Tibial nerve (tissue), 4 donors: Measurements from ENCODE around the gene C3. TPM values are rescaled to one million over a fixed set of nuclear protein-coding genes. Genes with fewer than 3 reads are reported as not detected.
A peak's percentile ranks its signal among the peaks of the same experiment; 100 is the strongest.

ENCODE experiments used
- DNase-seq, 2 donors: peaks; one replicate each; pipeline ENCODE4 v3.0.0-alpha.2; 2019; ENCODE audit warnings: low spot score in 2 of 2
- H3K27ac ChIP-seq, 4 donors: fragments of 200-600 bp; sonication (generic) in 3 of 4; one replicate each; pipeline ENCODE4 v1.5.1; 2017 to 2019; ENCODE audit warnings: mild to moderate bottlenecking in 1 of 4
- H3K27me3 ChIP-seq, 2 donors: fragments of 200-600 bp; sonication (generic) in 1 of 2; one replicate each; pipeline versions ENCODE4 v1.5.1 to v1.6.0; 2017 to 2019
- H3K36me3 ChIP-seq, 3 donors: fragments of 200-600 bp; sonication (generic); one replicate each; pipeline ENCODE4 v1.5.1; 2018 to 2019
- H3K4me1 ChIP-seq, 4 donors: fragments of 200-600 bp; sonication (generic) in 3 of 4; one replicate each; pipeline ENCODE4 v1.5.1; 2017 to 2019
- H3K4me3 ChIP-seq, 4 donors: fragments of 200-600 bp; sonication (generic) in 3 of 4; one replicate each; pipeline ENCODE4 v1.5.1; 2017 to 2019; ENCODE audit warnings: mild to moderate bottlenecking in 1 of 4, moderate library complexity in 1 of 4
- H3K9me3 ChIP-seq, 4 donors: fragments of 200-600 bp; sonication (generic) in 3 of 4; one replicate each; pipeline ENCODE4 v1.5.1; 2017 to 2019
- CTCF ChIP-seq, 5 experiments: fragments of 200-600 bp in 3 of 5; fragments of 450-650 bp in 2 of 5; sonication (generic) in 3 of 5; IDR thresholded peaks; one replicate each; pipeline ENCODE4 v1.5.1; 2016 to 2019; ENCODE audit warnings: antibody characterized with exemption in 5 of 5, mild to moderate bottlenecking in 3 of 5, moderate library complexity in 2 of 5
- EP300 ChIP-seq, 2 donors: sonication (generic); formaldehyde crosslinking; IDR thresholded peaks; one replicate each; pipeline ENCODE4 v1.6.1; 2017; ENCODE audit warnings: antibody characterized with exemption in 2 of 2, mild to moderate bottlenecking in 1 of 2
- POLR2A ChIP-seq, 2 donors: fragments of 450-650 bp; IDR thresholded peaks; one replicate each; pipeline ENCODE4 v1.6.1; 2017; ENCODE audit warnings: antibody characterized with exemption in 2 of 2, mild to moderate bottlenecking in 2 of 2, moderate library complexity in 2 of 2
- WGBS, 2 donors: methylation state at CpG; one replicate each; pipeline ENCODE4 v1.1.5; 2018; 5-methylcytosine and 5-hydroxymethylcytosine counted together
- total RNA-seq, 4 donors: library from RNA; depleted of rRNA; stranded (reverse); fragments of >200 nt; gene quantifications; one replicate each; pipeline ENCODE4 v1.1.0, GENCODE V29; 2016

The C3 gene
- total RNA-seq, 4 donors from 2014 or later, result 256 to 1,128 (median 733) TPM

DNA sequence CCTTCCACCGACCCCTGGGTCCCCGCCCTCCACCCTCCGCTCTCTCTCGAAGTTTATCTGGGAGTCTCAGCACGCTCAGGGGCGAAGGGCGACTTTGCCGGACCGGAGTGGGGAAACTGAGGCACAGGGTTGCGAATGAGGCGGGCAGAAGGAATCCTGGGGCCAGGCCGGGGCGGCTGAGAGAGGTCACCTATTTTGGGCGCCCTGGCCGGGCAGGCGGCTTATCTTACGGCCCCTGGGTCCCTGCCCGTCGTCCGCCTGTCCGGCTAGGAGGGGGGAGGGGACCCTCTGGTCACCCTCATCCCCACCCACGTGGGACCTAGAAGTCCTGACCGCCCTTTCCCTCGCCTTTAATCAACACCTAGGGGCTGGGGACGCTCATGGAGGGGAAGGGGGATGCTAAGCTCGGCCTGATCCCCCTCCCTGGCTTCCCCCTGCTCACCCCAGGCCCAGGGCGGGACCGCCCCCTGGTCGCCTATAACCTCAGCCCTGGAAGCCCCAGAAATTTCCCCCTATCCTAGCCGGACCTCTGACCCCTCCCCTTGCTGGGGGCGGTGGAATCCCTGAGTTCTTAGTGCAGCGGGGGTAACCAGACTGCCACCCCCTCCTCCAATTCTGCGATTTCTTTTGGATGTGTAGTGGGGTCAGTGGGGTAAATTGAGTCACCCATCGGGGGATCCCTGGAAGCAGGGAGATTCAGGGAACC, 19.6 kb upstream of the C3 start:
- no peak for DNase-seq
- Histone ChIP-seq H3K4me1 (peaks cover 0 to 76% (median 43%) of the 10 kb centered on the region in 4 donors), H3K36me3 (peaks cover 0 to 25% (median 0%) of the 10 kb centered on the region in 3 donors), H3K4me3 (peak overlapping the region; percentile 85 to 88 (median 87)), H3K27ac (peak overlapping the region; percentile 87 to 97 (median 92)), H3K9me3 (no peaks in the 10 kb centered on the region), H3K27me3 (no peaks in the 10 kb centered on the region)
- 0 to 1% methylated on average over 27 to 34 of the region's 34 CpGs for WGBS, 2 donors
- TF ChIP-seq EP300 (IDR thresholded peaks at IDR 0.05) (no peak), POLR2A (IDR thresholded peaks at IDR 0.05) (no peak), CTCF (IDR thresholded peaks at IDR 0.05) (no peak)

- peak; percentile 85 to 86 for DNase-seq
- H3K36me3 ChIP-seq, result peaks cover 0 to 28% (median 0%) of the 10 kb centered on the region in 3 donors
- no peaks in the 10 kb centered on the region for H3K27me3 ChIP-seq
- TF ChIP-seq EP300 (IDR thresholded peaks at IDR 0.05) (peak in 1 of 2 donors; percentile 61), CTCF (IDR thresholded peaks at IDR 0.05) (no peak), POLR2A (IDR thresholded peaks at IDR 0.05) (peak; percentile 50 to 72)
- no peaks in the 10 kb centered on the region for H3K9me3 ChIP-seq
- peak within 1 kb of the TSS; percentile 87 to 98 (median 94) for H3K27ac ChIP-seq
- H3K4me3 ChIP-seq, result peak within 1 kb of the TSS; percentile 85 to 88 (median 87)
- H3K4me1 ChIP-seq, result peaks cover 0 to 70% (median 37%) of the 10 kb centered on the region in 4 donors
- 0 to 1% methylated on average over 16 to 23 of the region's 47 CpGs for WGBS, 2 donors
Measured at GRCh38 chr19:6739390-6739882, 19.0 kb upstream of the C3 start, which contains the start of gene TRIP10. Gene TRIP10 (plus strand): TSS chr19:6739680. CDS start chr19:6739762, 82 bp downstream.

- H3K36me3 ChIP-seq, result peaks cover 0 to 28% (median 0%) of the 10 kb centered on the region in 3 donors
- H3K4me3 ChIP-seq, result peak overlapping the region; percentile 34 to 88 (median 63)
- 10 to 16% methylated on average over 24 of the region's 24 CpGs for WGBS, 2 donors
- no peak for DNase-seq
- TF ChIP-seq CTCF (IDR thresholded peaks at IDR 0.05), result no peak
- H3K9me3 ChIP-seq, result no peaks in the 10 kb centered on the region
- no peaks in the 10 kb centered on the region for H3K27me3 ChIP-seq
- H3K27ac ChIP-seq, result peak overlapping the region; percentile 76 to 98 (median 94)
- peaks cover 0 to 65% (median 32%) of the 10 kb centered on the region in 4 donors for H3K4me1 ChIP-seq
Measured at GRCh38 chr19:6738787-6739389, 18.4 kb upstream of the C3 start.

GRCh38 chr19:6737873-6738786, 17.7 kb upstream of the C3 start:
- 9 to 13% methylated on average over 13 of the region's 13 CpGs for WGBS, 2 donors
- TF ChIP-seq CTCF (IDR thresholded peaks at IDR 0.05), result peak; percentile 59 to 81 (median 65)
- TF ChIP-seq EP300 (IDR thresholded peaks at IDR 0.05), result peak; percentile 80 to 93
- no peak for TF ChIP-seq POLR2A (IDR thresholded peaks at IDR 0.05)
- Histone ChIP-seq H3K9me3 (no peaks in the 10 kb centered on the region), H3K27ac (peak overlapping the region; percentile 76 to 98 (median 94)), H3K27me3 (no peaks in the 10 kb centered on the region), H3K4me1 (peaks cover 0 to 57% (median 31%) of the 10 kb centered on the region in 4 donors), H3K4me3 (peak overlapping the region in 2 of 4 donors; percentile 40 to 88), H3K36me3 (peaks cover 0 to 28% (median 0%) of the 10 kb centered on the region in 3 donors)
- DNase-seq, result peak; percentile 96 to 100
